GM21825 (cell line): ENCODE measurements around the gene BMP8A.
"Not testable (repeated sequence)": the region's sequence is repeated elsewhere in the genome, so short reads cannot be mapped to it uniquely, and the experiment has no call there.

ENCODE experiments used
- ATAC-seq: cut with Tn5 transposase; IDR thresholded peaks from one replicate; pipeline ENCODE4 v1.9.1; 2021; ENCODE audit warnings: mild to moderate bottlenecking, moderate library complexity; ENCODE audit not compliant: unreplicated experiment

BMP8A gene

DNA sequence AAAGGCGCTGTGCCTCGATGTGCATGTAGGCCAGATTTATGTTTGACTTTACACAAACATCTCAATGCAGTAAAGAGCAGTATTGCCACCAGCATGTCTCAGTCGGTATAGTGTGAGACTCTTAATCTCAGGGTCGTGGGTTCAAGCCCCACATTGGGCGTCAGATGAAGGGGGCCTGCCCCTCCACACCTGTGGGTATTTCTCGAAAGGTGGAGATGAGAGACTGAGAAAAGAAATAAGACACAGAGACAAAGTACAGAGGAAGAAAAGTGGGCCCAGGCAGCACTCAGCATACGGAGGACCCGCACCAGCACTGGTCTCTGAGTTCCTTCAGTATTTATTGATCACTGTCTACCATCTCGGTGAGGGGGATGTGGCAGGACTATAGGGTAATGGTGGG, 13.0 kb downstream of the BMP8A start:
- not testable (repeated sequence) for ATAC-seq

DNA sequence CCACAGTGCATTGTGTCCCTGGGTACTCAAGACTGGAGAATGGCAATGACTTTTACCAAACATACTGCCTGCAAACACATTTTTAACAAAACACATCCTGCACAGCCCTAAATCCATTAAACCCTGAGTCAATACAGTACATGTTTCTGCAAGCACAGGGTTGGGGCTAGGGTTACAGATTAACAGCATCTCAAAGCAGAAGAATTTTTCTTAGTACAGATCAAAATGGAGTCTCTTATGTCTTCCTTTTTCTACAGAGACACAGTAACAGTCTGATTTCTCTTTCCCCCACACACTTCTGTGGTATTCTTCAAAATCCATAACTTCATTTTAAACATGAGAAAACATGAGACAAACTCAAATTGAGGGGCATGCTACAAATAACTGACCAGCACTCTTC, 13.9 kb downstream of the BMP8A start:
- no peak for ATAC-seq

DNA sequence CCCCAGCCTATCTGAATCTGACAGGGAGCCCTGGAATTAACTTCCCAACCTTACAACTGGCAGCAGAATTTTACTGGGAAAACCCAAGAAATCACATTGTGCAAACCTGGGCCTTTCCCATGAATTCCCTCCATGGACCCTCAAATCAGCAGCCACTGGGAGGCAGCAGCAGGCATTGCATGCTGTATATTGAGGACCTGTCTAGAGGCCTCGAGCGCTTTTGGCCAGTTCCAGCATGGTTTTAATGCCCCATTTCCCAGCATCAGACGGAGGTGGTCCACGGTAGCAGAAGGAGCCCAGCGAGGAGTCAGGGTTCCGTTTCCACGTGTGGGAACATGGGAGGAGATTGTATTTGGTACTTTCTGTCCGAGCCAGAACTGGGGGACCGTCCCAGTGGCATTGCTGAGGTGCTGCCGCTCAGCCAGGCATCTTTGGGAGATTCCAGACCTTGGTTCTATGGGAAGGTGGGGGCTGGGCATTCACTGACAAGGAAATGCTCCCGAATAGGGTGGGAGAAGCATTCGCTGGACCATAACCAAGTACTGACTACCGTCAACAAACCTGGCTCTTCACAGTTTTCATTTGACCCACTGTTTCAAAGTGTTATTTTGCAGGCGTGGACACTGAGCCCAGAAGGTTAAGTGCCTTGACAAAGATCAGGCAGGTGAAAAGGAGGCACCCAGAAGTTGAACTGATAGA, 15.9 kb downstream of the BMP8A start:
- ATAC-seq: no peak

DNA sequence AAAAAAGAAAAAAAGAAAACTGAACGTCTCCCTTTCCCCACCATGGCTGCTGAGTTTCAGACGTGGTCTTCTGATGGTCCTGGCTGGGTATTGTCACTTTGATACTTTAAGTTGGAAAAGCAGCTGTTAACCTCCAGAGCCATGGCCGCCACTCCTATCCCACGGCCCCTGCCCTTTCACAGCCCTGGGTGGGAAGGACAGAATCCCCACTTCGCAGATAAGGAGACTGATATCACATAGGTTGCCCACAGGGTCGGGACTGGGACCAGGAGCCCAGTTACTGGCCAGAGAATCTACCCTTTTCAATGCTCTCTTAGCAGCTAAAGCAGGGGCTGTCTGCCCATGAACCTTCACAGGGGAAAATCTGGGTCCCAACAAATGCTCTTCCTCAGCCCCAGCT, 16.8 kb downstream of the BMP8A start:
- ATAC-seq: no peak

DNA sequence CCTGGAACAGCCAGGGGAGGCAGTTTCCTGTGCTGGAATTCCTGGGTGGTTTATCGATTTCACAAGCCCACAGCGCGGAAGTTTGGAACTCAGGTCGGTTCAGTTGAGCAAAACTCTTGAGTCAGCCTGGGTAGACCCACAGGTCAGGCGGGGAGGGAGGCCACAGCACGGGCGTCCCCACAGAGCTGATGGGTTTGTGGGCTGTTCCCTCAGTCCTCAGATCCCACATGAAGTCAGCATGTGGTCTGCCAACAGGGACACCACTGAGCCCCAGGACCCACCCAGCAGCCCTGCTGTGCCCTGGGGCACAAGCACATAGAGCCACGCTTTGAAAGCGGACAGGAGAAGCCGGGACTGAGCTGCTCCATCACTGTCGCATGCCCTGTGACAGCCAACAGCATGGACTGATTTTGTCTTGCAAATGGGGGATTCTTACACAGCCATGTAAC, 17.4 kb downstream of the BMP8A start:
- ATAC-seq: peak; percentile 11

DNA sequence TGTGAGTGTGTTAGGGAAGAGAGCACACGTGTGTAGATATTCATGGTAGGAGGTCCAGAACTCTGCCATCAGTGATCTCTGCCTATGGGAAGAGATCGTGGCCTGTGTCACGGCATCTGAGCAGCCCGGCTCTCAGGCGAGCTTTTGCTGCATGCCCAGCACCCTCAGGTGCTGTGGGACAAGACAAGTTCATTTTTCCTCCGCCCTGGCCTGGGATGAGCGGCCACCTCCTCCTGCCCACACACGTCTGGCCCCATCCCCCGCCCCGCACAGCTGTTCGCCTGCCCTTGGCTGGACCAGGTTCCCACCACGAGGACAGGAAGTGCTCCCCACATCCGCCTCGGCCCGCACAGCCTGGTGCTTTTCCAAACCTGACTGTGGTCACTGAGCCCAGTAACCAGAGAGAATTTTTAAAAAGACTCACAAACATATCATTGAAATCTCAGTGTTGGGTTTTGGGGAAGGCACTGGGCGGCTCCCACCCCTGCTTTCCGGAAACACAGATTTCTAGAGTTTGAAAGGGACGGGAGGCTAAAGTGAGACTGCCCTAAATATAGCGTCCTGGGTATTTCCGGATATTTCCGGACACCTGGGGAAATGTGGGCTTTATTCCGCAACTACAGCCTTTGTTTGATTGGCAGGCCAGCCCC, 18.0 kb downstream of the BMP8A start:
- ATAC-seq: peak; percentile 68

DNA sequence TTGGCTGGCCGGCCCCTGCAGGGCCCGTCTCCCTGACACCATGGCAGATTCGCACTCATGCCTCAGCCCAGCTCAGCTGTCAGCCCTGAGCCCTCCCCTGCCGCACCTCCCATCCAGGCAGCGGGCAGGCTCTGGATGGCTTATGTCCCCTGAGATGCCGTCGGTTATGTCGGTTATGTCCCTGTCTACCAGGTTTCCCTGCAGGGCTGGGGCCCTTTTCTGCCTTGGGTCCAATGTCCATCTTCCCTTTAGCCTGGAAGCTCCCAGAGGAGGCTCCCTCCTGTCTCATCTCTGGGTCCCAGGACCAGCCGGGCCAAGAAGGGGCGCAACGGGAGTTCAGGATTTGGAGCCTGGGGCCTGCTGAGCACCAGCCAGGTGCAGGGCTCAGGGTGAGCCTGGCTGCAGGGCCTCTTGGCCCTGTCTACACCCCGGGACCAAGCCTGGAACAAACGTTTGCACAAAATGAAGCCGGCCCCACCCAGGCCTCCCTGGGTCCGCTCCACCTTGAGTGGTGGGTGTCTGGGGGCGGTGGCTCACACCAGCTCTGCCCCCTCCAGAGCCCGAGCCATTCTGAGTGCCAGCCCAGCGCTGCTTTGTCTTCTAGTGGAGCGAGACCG, 19.2 kb downstream of the BMP8A start:
- not testable (repeated sequence) for ATAC-seq

DNA sequence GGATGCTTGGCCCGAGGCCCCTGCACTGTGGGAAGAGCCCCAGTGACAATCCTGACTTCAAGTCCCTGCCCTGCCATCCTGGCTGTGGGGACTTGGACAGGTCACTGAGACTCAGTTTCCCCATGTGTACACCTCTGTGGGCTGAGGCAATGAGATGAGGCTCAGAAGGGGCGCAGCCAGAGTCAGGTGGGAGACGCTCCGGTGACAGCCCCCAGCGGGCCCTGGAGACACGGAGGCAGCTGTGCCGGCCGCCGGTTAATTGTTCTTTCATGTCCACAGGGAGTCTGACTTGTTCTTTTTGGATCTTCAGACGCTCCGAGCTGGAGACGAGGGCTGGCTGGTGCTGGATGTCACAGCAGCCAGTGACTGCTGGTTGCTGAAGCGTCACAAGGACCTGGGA, 20.0 kb downstream of the BMP8A start:
- not testable (repeated sequence) for ATAC-seq

DNA sequence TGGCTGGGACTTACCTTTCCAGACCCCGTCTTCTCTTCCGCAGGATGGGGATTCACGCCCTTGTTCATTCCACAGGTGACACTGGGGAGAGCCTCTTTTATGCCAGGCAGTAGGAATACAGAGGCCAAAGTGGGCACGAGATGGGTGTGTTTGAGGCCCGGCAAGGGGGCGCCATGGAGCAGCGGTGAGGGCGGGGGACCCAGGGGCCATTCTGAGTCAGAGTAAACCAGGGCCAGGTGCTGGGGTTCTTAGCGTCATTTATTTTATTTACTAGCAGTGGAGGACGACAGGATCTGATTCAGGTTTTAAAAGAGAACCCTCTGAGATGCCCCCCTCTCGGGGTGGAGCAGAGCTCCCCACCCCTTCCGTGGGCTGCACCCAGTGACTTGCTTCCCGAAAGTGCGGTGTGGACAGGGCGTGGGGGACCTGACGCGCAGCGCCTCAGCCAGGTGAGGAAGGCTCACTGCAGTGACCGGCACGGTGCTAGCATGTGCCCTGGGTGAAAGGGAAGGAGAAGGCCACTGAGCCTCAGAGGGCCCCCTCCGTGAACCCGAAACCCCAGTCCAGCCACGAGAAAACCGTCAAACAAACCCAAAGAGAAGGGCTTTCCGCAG, 20.9 kb downstream of the BMP8A start:
- not testable (repeated sequence) for ATAC-seq

DNA sequence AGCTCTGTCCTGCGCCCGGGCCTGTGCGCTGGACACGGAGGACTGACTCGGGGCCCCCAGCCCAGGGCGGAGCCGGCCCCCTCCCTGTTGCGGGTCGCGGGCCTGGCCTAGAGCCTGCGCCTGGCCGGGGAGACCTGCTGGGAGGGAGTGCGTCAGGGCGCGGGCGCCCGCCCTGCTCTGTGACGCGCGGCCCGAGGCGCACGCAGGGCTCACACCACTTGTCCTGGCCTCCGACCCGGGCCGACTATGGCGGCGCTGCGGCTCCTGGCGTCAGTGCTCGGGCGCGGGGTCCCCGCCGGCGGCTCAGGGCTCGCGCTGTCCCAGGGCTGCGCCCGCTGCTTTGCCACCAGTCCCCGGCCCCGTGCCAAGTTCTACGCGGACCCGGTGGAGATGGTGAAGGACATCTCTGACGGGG, 23.3 kb downstream of the BMP8A start:
- ATAC-seq: not testable (repeated sequence)

DNA sequence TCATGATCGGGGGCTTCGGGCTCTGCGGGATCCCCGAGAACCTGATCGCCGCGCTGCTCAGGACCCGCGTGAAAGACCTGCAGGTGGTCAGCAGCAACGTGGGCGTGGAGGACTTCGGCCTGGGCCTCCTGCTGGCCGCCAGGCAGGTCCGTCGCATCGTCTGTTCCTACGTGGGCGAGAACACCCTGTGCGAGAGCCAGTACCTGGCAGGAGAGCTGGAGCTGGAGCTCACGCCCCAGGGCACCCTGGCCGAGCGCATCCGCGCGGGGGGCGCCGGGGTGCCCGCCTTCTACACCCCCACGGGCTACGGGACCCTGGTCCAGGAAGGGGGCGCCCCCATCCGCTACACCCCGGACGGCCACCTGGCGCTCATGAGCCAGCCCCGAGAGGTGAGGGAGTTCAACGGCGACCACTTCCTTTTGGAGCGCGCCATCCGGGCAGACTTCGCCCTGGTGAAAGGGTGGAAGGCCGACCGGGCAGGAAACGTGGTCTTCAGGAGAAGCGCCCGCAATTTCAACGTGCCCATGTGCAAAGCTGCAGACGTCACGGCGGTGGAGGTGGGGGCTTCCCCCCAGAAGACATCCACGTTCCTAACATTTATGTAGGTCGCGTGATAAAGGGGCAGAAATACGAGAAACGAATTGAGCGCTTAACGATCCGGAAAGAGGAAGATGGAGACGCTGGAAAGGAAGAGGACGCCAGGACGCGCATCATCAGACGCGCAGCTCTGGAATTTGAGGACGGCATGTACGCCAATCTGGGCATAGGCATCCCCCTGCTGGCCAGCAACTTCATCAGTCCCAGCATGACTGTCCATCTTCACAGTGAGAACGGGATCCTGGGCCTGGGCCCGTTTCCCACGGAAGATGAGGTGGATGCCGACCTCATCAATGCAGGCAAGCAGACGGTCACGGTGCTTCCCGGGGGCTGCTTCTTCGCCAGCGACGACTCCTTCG, 24.0 kb downstream of the BMP8A start:
- not testable (repeated sequence) for ATAC-seq

DNA sequence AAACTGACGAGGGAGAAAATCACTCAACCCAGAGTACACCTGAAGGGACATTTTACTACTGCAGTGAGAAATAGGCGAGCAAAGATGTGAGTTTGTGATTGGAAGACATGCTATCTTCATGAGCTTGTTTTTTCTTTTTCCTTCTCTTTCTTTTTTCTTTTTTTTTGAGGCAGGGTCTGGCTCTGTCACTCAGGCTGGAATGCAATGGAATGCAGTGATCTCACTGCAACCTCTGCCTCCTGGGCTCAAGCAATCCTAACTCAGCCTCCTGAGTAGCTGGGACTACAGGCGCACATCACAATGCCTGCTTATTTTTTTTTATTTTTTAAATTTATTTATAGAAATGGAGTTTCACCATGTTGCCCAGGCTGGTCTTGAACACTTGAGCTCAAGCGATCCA, 25.4 kb downstream of the BMP8A start:
- not testable (repeated sequence) for ATAC-seq

DNA sequence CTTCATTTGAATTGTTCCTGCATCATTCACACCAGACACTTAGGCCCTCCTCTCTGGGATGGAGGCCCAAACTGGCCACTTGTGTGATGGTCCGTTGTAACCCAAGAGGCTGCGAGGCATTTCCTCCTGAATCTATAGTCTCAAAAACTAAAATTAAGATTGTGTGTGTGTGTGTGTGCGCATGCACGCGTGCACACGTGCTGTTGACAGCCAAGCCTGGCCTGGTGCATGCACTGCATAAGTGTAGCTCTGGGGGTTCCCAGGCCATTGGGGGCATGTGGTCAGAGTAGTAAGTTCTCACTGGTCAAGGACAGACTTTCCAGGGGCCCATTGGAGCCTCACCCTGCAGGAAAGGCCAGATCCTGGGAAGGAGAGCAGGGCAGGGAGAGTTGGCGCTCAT, 26.5 kb downstream of the BMP8A start:
- ATAC-seq: not testable (repeated sequence)

DNA sequence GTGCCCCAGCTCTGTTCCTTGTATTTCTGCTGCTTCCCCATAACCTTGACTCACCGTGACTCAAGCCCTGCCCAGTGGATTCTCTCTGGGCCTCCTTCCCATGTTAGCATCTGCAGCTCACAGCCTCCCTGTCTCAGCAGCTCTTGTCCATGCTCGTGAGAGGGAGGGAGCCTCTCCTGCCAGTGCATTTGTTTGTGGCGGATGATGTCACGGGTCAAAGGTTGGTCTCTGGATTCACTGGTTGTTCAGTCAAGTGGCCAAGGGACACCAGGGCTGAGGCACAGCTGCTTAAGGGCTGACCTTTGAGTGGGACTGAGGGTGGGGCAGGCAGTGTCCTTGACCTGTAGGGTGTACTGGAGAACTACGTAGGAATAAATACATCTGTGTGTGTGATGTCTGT, 27.9 kb downstream of the BMP8A start:
- ATAC-seq: not testable (repeated sequence)

DNA sequence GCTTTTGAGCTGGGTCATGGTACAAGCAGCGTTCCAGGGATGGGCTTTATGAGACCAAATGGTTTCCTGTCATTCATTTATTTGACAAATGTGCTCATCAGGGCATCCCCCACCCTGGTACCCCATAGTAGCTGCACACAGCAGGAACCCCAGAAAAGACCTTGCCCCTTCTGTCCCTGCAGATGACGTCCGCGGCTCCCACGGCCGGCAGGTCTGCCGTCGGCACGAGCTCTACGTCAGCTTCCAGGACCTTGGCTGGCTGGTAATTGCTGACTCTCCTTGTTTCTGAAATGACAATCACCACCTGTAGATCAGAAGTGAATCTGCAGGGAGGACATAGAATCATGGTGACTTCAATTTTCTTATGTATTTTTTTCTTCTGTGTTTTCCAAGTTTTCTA, 30.8 kb downstream of the BMP8A start:
- ATAC-seq: not testable (repeated sequence)

DNA sequence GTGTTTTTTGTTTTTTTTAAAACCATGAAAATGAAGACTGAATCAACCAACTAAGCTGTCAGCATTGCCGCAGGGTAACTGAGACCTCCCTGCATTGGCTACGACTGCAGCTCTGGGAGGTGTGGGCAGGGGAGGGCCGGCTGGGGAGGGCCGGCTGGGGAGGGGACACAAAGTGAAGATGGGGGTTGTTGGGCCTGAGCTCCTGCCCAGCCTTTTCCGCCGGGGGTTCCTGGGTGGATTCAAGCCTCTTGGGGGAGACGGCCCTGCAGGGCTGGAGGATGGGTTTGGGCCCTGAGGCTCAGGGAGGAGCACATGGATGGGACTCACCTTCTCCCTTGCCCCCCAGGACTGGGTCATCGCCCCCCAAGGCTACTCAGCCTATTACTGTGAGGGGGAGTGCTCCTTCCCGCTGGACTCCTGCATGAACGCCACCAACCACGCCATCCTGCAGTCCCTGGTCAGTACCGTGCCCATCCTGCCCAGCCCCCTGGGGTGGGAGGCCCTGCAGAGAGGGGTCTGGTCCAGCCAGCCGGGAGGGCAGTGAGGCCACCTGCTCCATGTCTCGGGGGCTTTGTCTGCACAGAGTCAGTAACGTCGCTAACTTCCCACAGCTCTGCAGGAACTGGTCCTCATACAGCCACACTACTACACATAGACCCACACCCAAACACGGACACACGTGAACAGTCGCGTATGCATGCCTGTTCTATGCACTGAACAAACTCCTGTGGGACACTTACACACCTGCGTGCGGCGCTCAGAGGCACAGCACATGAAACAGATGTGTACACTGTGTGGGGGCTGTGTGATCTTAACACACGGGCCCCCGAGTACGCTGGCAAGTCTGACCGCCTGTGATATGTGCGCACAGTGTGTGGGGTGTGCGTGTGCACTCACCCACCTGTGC, 31.5 kb downstream of the BMP8A start:
- ATAC-seq: no peak

DNA sequence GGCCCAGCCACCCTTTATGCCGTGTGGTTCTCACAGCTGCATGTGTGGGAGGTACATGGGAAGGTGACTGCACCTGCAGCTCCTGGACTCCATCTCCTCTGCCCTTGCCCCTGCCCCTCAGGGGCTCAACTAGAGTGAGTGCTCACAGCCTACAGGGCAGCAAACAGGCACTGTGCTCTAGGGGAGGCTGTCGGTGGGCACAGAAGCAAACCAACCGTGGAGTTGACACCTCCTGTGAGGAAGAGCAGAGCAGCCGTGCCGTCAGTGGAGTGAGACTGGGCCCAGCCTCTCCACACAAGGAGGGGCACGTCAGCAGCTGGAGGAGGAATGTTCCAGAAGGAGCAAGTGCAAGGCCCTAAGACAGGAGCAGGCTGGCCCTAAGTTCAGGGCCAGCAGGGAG, 32.7 kb downstream of the BMP8A start:
- no peak for ATAC-seq

DNA sequence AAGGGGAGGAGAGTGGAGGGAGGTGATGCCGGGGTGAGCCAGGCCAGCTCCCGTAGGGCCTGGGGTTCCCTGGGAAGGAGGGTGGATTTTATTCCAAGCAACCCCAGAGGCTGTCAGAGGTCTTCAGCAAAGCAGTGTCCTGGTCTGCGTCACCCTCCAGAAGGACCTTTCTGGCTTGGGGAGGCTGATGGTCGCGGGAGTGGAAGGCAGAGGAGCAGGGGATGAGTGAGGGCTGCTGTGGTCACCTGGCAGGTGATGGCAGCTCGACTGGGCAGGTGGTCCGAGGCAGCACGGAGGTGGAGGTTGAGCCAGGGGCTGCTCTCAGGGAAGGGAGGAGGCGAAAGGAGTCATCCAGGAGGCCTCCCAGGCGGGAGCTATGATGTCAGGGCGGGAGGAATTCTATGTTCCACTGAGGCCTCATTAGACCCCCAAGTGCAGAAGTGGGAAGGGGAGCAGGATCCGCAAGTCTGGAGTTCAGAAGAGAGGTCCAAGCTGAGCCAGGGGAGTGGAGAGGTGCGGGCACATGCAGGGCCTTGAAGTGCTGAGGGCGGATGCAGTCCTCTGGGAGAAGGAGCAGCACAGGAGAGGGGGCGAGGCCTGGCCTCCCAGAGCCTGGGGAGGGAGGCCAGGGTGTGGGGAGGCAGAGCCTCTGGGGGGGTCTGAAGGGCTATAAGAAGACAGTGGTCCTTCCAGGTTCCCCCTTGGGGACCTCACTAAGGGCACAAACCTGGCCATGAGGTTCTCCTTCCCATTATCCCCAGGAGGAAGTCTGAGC, 33.3 kb downstream of the BMP8A start:
- ATAC-seq: no peak
